ENCODE results near the gene LRRN4. TPM values are rescaled to one million over a fixed set of nuclear protein-coding genes. Genes with fewer than 3 reads are reported as not detected.

The LRRN4 gene
- total and polyA plus RNA-seq, 8 donors = 0.19 to 2.9 (median 1.1) TPM; not detected in 5

GRCh38 chr20:6051505-6051904 is 2.4 kb downstream of the LRRN4 start:
- 45 to 56% (median 54%) methylated on average over 5 of the region's 5 CpGs for WGBS, 5 donors
- intact Hi-C loops (cut with DNase I; ENCODE audit: low total_unique reads) = no loop called here
- H3K36me3 ChIP-seq = no peaks in the 10 kb centered on the region

GRCh38 chr20:6048391-6048790 is 5.5 kb downstream of the LRRN4 start:
- no peaks in the 10 kb centered on the region for H3K36me3 ChIP-seq
- no peak for DNase-seq
- H3K4me3 ChIP-seq = no peak overlapping the region
- WGBS, 5 donors = 74 to 95% (median 85%) methylated on average over 3 of the region's 3 CpGs
- intact Hi-C loops (cut with DNase I; ENCODE audit: low total_unique reads) = no loop called here
- H3K4me1 ChIP-seq = peaks cover 11 to 27% (median 17%) of the 10 kb centered on the region in 4 donors
- no peak overlapping the region for H3K27ac ChIP-seq
- H3K27me3 ChIP-seq = peaks cover 0 to 31% (median 12%) of the 10 kb centered on the region in 3 donors
- no peak for TF ChIP-seq CTCF (IDR thresholded peaks at IDR 0.05)
- no peak for TF ChIP-seq POLR2AphosphoS5 (IDR thresholded peaks at IDR 0.05)
- TF ChIP-seq POLR2A (IDR thresholded peaks at IDR 0.05) = no peak
- no peak for TF ChIP-seq EP300 (IDR thresholded peaks at IDR 0.05)
- H3K9me3 ChIP-seq = no peaks in the 10 kb centered on the region

More at GRCh38 chr20:6051505-6051904, 2.4 kb downstream of the LRRN4 start:
- TF ChIP-seq POLR2AphosphoS5 (IDR thresholded peaks at IDR 0.05) (peak in 1 of 3 donors; percentile 10), EP300 (IDR thresholded peaks at IDR 0.05) (no peak)
- H3K4me3 ChIP-seq = peak overlapping the region; percentile 37 to 52 (median 41)
- peak in 1 of 2 donors; percentile 49 for DNase-seq
- no peak overlapping the region for H3K27ac ChIP-seq
- H3K27me3 ChIP-seq = peaks cover 0 to 52% (median 12%) of the 10 kb centered on the region in 3 donors
- H3K4me1 ChIP-seq = peaks cover 11 to 36% (median 25%) of the 10 kb centered on the region in 4 donors
- H3K9me3 ChIP-seq = no peaks in the 10 kb centered on the region

GRCh38 chr20:6046432-6046831 is 7.4 kb downstream of the LRRN4 start:
- TF ChIP-seq CTCF (IDR thresholded peaks at IDR 0.05) = no peak
- TF ChIP-seq EP300 (IDR thresholded peaks at IDR 0.05) = no peak
- TF ChIP-seq POLR2A (IDR thresholded peaks at IDR 0.05) = no peak
- TF ChIP-seq POLR2AphosphoS5 (IDR thresholded peaks at IDR 0.05) = no peak
- Histone ChIP-seq H3K27me3 (peaks cover 0 to 11% (median 0%) of the 10 kb centered on the region in 3 donors), H3K4me1 (peaks cover 0 to 8% (median 2%) of the 10 kb centered on the region in 4 donors), H3K9me3 (no peaks in the 10 kb centered on the region), H3K4me3 (no peak overlapping the region), H3K36me3 (peaks cover 9 to 16% (median 11%) of the 10 kb centered on the region in 4 donors), H3K27ac (no peak overlapping the region)
- intact Hi-C loops (cut with DNase I; ENCODE audit: low total_unique reads) = no loop called here
- DNase-seq = no peak
- WGBS, 5 donors = 47 to 67% (median 50%) methylated on average over 1 of the region's 1 CpG

GRCh38 chr20:6045566-6045965 is 8.3 kb downstream of the LRRN4 start:
- Histone ChIP-seq H3K36me3 (peaks cover 17 to 25% (median 20%) of the 10 kb centered on the region in 4 donors), H3K4me1 (no peaks in the 10 kb centered on the region), H3K9me3 (no peaks in the 10 kb centered on the region), H3K4me3 (no peak overlapping the region), H3K27me3 (peaks cover 0 to 2% (median 0%) of the 10 kb centered on the region in 3 donors), H3K27ac (no peak overlapping the region)
- intact Hi-C loops (cut with DNase I; ENCODE audit: low total_unique reads) = no loop called here
- no peak for TF ChIP-seq POLR2A (IDR thresholded peaks at IDR 0.05)
- TF ChIP-seq EP300 (IDR thresholded peaks at IDR 0.05) = no peak
- no peak for TF ChIP-seq POLR2AphosphoS5 (IDR thresholded peaks at IDR 0.05)
- TF ChIP-seq CTCF (IDR thresholded peaks at IDR 0.05) = no peak
- no peak for DNase-seq

- 80 to 100% (median 82%) methylated on average over 2 of the region's 2 CpGs for WGBS, 5 donors
- intact Hi-C loops (cut with DNase I; ENCODE audit: low total_unique reads) = no loop called here
Measured at GRCh38 chr20:6044115-6044514, 9.7 kb downstream of the LRRN4 start.

More at GRCh38 chr20:6044115-6044514, 9.7 kb downstream of the LRRN4 start:
- Histone ChIP-seq H3K27me3 (no peaks in the 10 kb centered on the region), H3K4me1 (no peaks in the 10 kb centered on the region), H3K9me3 (no peaks in the 10 kb centered on the region), H3K27ac (no peak overlapping the region), H3K36me3 (peaks cover 18 to 40% (median 34%) of the 10 kb centered on the region in 4 donors), H3K4me3 (no peak overlapping the region)
- no peak for DNase-seq
- TF ChIP-seq EP300 (IDR thresholded peaks at IDR 0.05) (no peak), CTCF (IDR thresholded peaks at IDR 0.05) (no peak)

Measured in stomach (tissue), 9 donors.